Measurements from ENCODE around the gene C1orf50. TPM values are rescaled to one million over a fixed set of nuclear protein-coding genes. Genes with fewer than 3 reads are reported as not detected.
A peak's percentile ranks its signal among the peaks of the same experiment; 100 is the strongest.

Gene C1orf50
- total RNA-seq, 1 experiment from 2014 or later = 5.5 TPM

GRCh38 chr1:42731585-42731984 lies 35.5 kb upstream of the C1orf50 start:
- Histone ChIP-seq H3K4me1 (ENCODE audit: low read length) (no peaks in the 10 kb centered on the region), H3K36me3 (ENCODE audit: insufficient read depth, low read length) (no peaks in the 10 kb centered on the region), H4K20me1 (ENCODE audit: insufficient read depth, low read depth, low read length) (no peaks in the 10 kb centered on the region), H3K4me3 (ENCODE audit: low read length) (no peak overlapping the region), H3K9ac (ENCODE audit: low read length) (no peak overlapping the region), H3K79me2 (ENCODE audit: low read length) (no peaks in the 10 kb centered on the region), H3K9me2 (replicated peaks; ENCODE audit: insufficient read depth, low read length) (no peaks in the 10 kb centered on the region), H3K4me2 (ENCODE audit: low read depth, low read length, poor library complexity, severe bottlenecking) (no peak overlapping the region), H3K27me3 (ENCODE audit: low read length) (no peaks in the 10 kb centered on the region), H3K9me3 (ENCODE audit: low read length) (no peaks in the 10 kb centered on the region), H3K27ac (ENCODE audit: low read length) (no peak overlapping the region), H2AFZ (ENCODE audit: low read length) (no peak overlapping the region)
- no peak for DNase-seq

- Histone ChIP-seq H3K4me2 (ENCODE audit: low read depth, low read length, poor library complexity, severe bottlenecking) (no peak overlapping the region), H4K20me1 (ENCODE audit: insufficient read depth, low read depth, low read length) (no peaks in the 10 kb centered on the region), H3K79me2 (ENCODE audit: low read length) (no peaks in the 10 kb centered on the region), H3K4me3 (ENCODE audit: low read length) (no peak overlapping the region), H3K36me3 (ENCODE audit: insufficient read depth, low read length) (no peaks in the 10 kb centered on the region), H3K4me1 (ENCODE audit: low read length) (peaks cover 4% of the 10 kb centered on the region), H3K27ac (ENCODE audit: low read length) (no peak overlapping the region), H3K9me3 (ENCODE audit: low read length) (no peaks in the 10 kb centered on the region), H2AFZ (ENCODE audit: low read length) (no peak overlapping the region), H3K27me3 (ENCODE audit: low read length) (no peaks in the 10 kb centered on the region), H3K9ac (ENCODE audit: low read length) (no peak overlapping the region), H3K9me2 (replicated peaks; ENCODE audit: insufficient read depth, low read length) (no peaks in the 10 kb centered on the region)
- DNase-seq = no peak
Measured at GRCh38 chr1:42732126-42732680, 34.8 kb upstream of the C1orf50 start.

GRCh38 chr1:42733415-42734200 lies 33.4 kb upstream of the C1orf50 start:
- Histone ChIP-seq H3K9me2 (replicated peaks; ENCODE audit: insufficient read depth, low read length) (no peaks in the 10 kb centered on the region), H2AFZ (ENCODE audit: low read length) (no peak overlapping the region), H3K79me2 (ENCODE audit: low read length) (no peaks in the 10 kb centered on the region), H3K9me3 (ENCODE audit: low read length) (no peaks in the 10 kb centered on the region), H3K36me3 (ENCODE audit: insufficient read depth, low read length) (no peaks in the 10 kb centered on the region), H3K27me3 (ENCODE audit: low read length) (no peaks in the 10 kb centered on the region), H3K4me3 (ENCODE audit: low read length) (no peak overlapping the region), H4K20me1 (ENCODE audit: insufficient read depth, low read depth, low read length) (no peaks in the 10 kb centered on the region), H3K4me1 (ENCODE audit: low read length) (peaks cover 7% of the 10 kb centered on the region), H3K9ac (ENCODE audit: low read length) (no peak overlapping the region), H3K27ac (ENCODE audit: low read length) (no peak overlapping the region), H3K4me2 (ENCODE audit: low read depth, low read length, poor library complexity, severe bottlenecking) (no peak overlapping the region)
- no peak for DNase-seq

- no peak for DNase-seq
- no peaks in the 10 kb centered on the region for H3K9me3 ChIP-seq (ENCODE audit: low read length)
- peaks cover 7% of the 10 kb centered on the region for H3K4me1 ChIP-seq (ENCODE audit: low read length)
- no peaks in the 10 kb centered on the region for H4K20me1 ChIP-seq (ENCODE audit: insufficient read depth, low read depth, low read length)
- no peak overlapping the region for H3K9ac ChIP-seq (ENCODE audit: low read length)
- H3K27me3 ChIP-seq (ENCODE audit: low read length) = no peaks in the 10 kb centered on the region
- no peak overlapping the region for H3K4me2 ChIP-seq (ENCODE audit: low read depth, low read length, poor library complexity, severe bottlenecking)
- no peak overlapping the region for H3K4me3 ChIP-seq (ENCODE audit: low read length)
- no peak overlapping the region for H2AFZ ChIP-seq (ENCODE audit: low read length)
- H3K27ac ChIP-seq (ENCODE audit: low read length) = no peak overlapping the region
- H3K9me2 ChIP-seq (replicated peaks; ENCODE audit: insufficient read depth, low read length) = no peaks in the 10 kb centered on the region
- no peaks in the 10 kb centered on the region for H3K79me2 ChIP-seq (ENCODE audit: low read length)
- no peaks in the 10 kb centered on the region for H3K36me3 ChIP-seq (ENCODE audit: insufficient read depth, low read length)
Measured at GRCh38 chr1:42734201-42735035, 32.6 kb upstream of the C1orf50 start.

- no peak overlapping the region for H3K9ac ChIP-seq (ENCODE audit: low read length)
- no peak overlapping the region for H3K4me3 ChIP-seq (ENCODE audit: low read length)
- H3K36me3 ChIP-seq (ENCODE audit: insufficient read depth, low read length) = no peaks in the 10 kb centered on the region
- H3K9me3 ChIP-seq (ENCODE audit: low read length) = no peaks in the 10 kb centered on the region
- no peaks in the 10 kb centered on the region for H3K79me2 ChIP-seq (ENCODE audit: low read length)
- no peak overlapping the region for H3K4me2 ChIP-seq (ENCODE audit: low read depth, low read length, poor library complexity, severe bottlenecking)
- no peak for DNase-seq
- H3K27ac ChIP-seq (ENCODE audit: low read length) = no peak overlapping the region
- H4K20me1 ChIP-seq (ENCODE audit: insufficient read depth, low read depth, low read length) = no peaks in the 10 kb centered on the region
- peaks cover 7% of the 10 kb centered on the region for H3K4me1 ChIP-seq (ENCODE audit: low read length)
- no peak overlapping the region for H2AFZ ChIP-seq (ENCODE audit: low read length)
- H3K9me2 ChIP-seq (replicated peaks; ENCODE audit: insufficient read depth, low read length) = no peaks in the 10 kb centered on the region
- no peaks in the 10 kb centered on the region for H3K27me3 ChIP-seq (ENCODE audit: low read length)
Measured at GRCh38 chr1:42735056-42735455, 32.0 kb upstream of the C1orf50 start.

- Histone ChIP-seq H3K9me3 (ENCODE audit: low read length) (no peaks in the 10 kb centered on the region), H3K4me3 (ENCODE audit: low read length) (no peak overlapping the region), H3K79me2 (ENCODE audit: low read length) (no peaks in the 10 kb centered on the region), H3K4me2 (ENCODE audit: low read depth, low read length, poor library complexity, severe bottlenecking) (no peak overlapping the region), H3K27ac (ENCODE audit: low read length) (no peak overlapping the region), H2AFZ (ENCODE audit: low read length) (no peak overlapping the region), H3K9ac (ENCODE audit: low read length) (no peak overlapping the region), H3K9me2 (replicated peaks; ENCODE audit: insufficient read depth, low read length) (no peaks in the 10 kb centered on the region), H3K27me3 (ENCODE audit: low read length) (no peaks in the 10 kb centered on the region), H4K20me1 (ENCODE audit: insufficient read depth, low read depth, low read length) (no peaks in the 10 kb centered on the region), H3K4me1 (ENCODE audit: low read length) (peaks cover 7% of the 10 kb centered on the region), H3K36me3 (ENCODE audit: insufficient read depth, low read length) (no peaks in the 10 kb centered on the region)
- DNase-seq = no peak
Measured at GRCh38 chr1:42735477-42736105, 31.5 kb upstream of the C1orf50 start.

GRCh38 chr1:42736152-42736551 lies 30.9 kb upstream of the C1orf50 start:
- H3K4me1 ChIP-seq (ENCODE audit: low read length) = peaks cover 7% of the 10 kb centered on the region
- no peaks in the 10 kb centered on the region for H3K36me3 ChIP-seq (ENCODE audit: insufficient read depth, low read length)
- no peaks in the 10 kb centered on the region for H3K9me3 ChIP-seq (ENCODE audit: low read length)
- H4K20me1 ChIP-seq (ENCODE audit: insufficient read depth, low read depth, low read length) = no peaks in the 10 kb centered on the region
- H3K9me2 ChIP-seq (replicated peaks; ENCODE audit: insufficient read depth, low read length) = no peaks in the 10 kb centered on the region
- no peak overlapping the region for H3K4me3 ChIP-seq (ENCODE audit: low read length)
- no peak overlapping the region for H3K9ac ChIP-seq (ENCODE audit: low read length)
- H3K27me3 ChIP-seq (ENCODE audit: low read length) = no peaks in the 10 kb centered on the region
- no peaks in the 10 kb centered on the region for H3K79me2 ChIP-seq (ENCODE audit: low read length)
- DNase-seq = peak; percentile 54
- H3K27ac ChIP-seq (ENCODE audit: low read length) = no peak overlapping the region
- no peak overlapping the region for H3K4me2 ChIP-seq (ENCODE audit: low read depth, low read length, poor library complexity, severe bottlenecking)
- no peak overlapping the region for H2AFZ ChIP-seq (ENCODE audit: low read length)

Data from Karpas-422 (cell line).